Measurements from ENCODE around the gene CHIA.

DNA sequence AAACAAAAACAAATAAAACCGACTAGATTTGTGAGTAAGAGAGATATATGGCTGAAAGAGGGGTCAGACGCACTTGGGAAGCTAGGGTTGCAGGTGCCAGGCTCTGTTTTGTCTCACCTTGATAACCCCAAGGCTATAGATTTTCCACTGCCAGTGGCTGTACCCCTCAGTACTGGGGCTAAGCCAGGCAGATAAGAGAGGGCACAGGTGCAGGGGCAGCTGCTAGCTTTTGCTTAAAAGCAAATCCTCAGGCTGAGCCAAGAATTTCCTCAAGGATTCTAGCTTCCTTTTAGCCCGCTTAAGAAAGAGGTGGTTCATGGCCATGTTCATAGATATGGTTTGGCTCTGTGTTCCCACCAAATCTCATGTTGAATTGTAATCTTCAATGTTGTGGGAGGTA, 79.0 kb downstream of the CHIA start:
- no peak for TF ChIP-seq CTCF (IDR thresholded peaks at IDR 0.05; ENCODE audit: low read length)
- TF ChIP-seq EZH2 (IDR thresholded peaks at IDR 0.05; ENCODE audit: borderline replicate concordance, low read length) = no peak
